Right lobe of liver (tissue), 6 donors: ENCODE data around the gene FBRSL1. TPM values are rescaled to one million over a fixed set of nuclear protein-coding genes. Genes with fewer than 3 reads are reported as not detected.

Experiments
- ATAC-seq, 4 donors: fragments of 200-7000 bp; cut with Tn5 transposase; one replicate each; pipeline ENCODE4 v1.9.1; 2020; ENCODE audit warnings: mild to moderate bottlenecking in 4 of 4, moderate library complexity in 4 of 4
- DNase-seq, 3 donors: peaks; one replicate each; pipeline ENCODE4 v3.0.0-alpha.2; 2020
- H3K27ac ChIP-seq, 3 donors: fragments of 200-600 bp; one replicate each; pipeline ENCODE4 v1.8.0; 2022
- H3K27me3 ChIP-seq, 2 donors: fragments of 200-600 bp; one replicate each; pipeline ENCODE4 v1.8.0; 2022
- H3K36me3 ChIP-seq, 4 donors: fragments of 200-600 bp; sonication (generic) in 1 of 4; one replicate each; pipeline versions ENCODE4 v1.5.1 to v1.8.0; 2017 to 2022; ENCODE audit warnings: control low read depth in 1 of 4
- H3K4me1 ChIP-seq, 4 donors: fragments of 200-600 bp; sonication (generic) in 1 of 4; one replicate each; pipeline versions ENCODE4 v1.5.1 to v1.8.0; 2017 to 2022; ENCODE audit warnings: control low read depth in 1 of 4
- H3K4me3 ChIP-seq, 3 donors: fragments of 200-600 bp; one replicate each; pipeline ENCODE4 v1.8.0; 2022
- H3K9me3 ChIP-seq, 4 donors: fragments of 200-600 bp; sonication (generic) in 1 of 4; one replicate each; pipeline versions ENCODE4 v1.5.1 to v1.8.0; 2017 to 2022; ENCODE audit warnings: control low read depth in 1 of 4
- CTCF ChIP-seq, 4 donors: fragments of 200-600 bp in 3 of 4; fragments of 450-650 bp in 1 of 4; IDR thresholded peaks; one replicate each; pipeline versions ENCODE4 v1.5.1 to v1.8.0; 2016 to 2022; ENCODE audit warnings: antibody characterized with exemption in 4 of 4, mild to moderate bottlenecking in 2 of 4
- POLR2A ChIP-seq: fragments of 450-650 bp; IDR thresholded peaks from one replicate; pipeline ENCODE4 v1.6.1; 2017; ENCODE audit warnings: antibody characterized with exemption, mild to moderate bottlenecking
- WGBS: methylation state at CpG from one replicate; pipeline ENCODE4 v1.1.6; 2018; ENCODE audit warnings: low coverage, low lambda C conversion rate; ENCODE audit not compliant: insufficient coverage; ENCODE audit errors: missing lambda C conversion rate; 5-methylcytosine and 5-hydroxymethylcytosine counted together
- intact Hi-C, 2 donors: fragments of 100-400 bp; cut with DNase I; formaldehyde crosslinking; loops; one replicate each; pipeline versions ENCODE4 v1.11.2 to v1.14.1; 2022
- total RNA-seq, 6 experiments: library from RNA; depleted of rRNA in 2 of 6; stranded (reverse); fragments of >200 nt in 2 of 6; fragmentation: NEBNext Ultra II Directional in 3 of 6; extraction: Animal tissue kit (Norgen Biotek cat#: 25700) in 3 of 6; gene quantifications; one replicate each; pipeline versions ENCODE4 v1.1.0 to v1.2.4, GENCODE V29; 2016 to 2023
- donor health status: DM: no; HTN: yes; CAD: no.
- donor health status: DM: no; HTN: no; CAD: no.
- donor health status: DM: no; HTN: no; CAD: no.
- donor health status: DM: no; HTN: yes; CAD: no.
- donor health status: DM: no; HTN: yes; CAD: no.

The FBRSL1 gene
- total RNA-seq, 6 experiments from 2014 or later: 16.2 to 27.6 (median 23.3) TPM

GRCh38 chr12:132557291-132558015, 67.5 kb downstream of the FBRSL1 start:
- H3K9me3 ChIP-seq: no peaks in the 10 kb centered on the region
- TF ChIP-seq POLR2A (no peak), CTCF (IDR thresholded peaks at IDR 0.05) (no peak)
- WGBS: 86% methylated on average over 10 of the region's 19 CpGs
- no peak for ATAC-seq
- no peak for DNase-seq
- H3K4me1 ChIP-seq: peaks cover 0 to 14% (median 3%) of the 10 kb centered on the region in 4 donors
- H3K27me3 ChIP-seq: no peaks in the 10 kb centered on the region
- H3K36me3 ChIP-seq: no peaks in the 10 kb centered on the region
- intact Hi-C loops: no loop called here
- H3K4me3 ChIP-seq: no peak overlapping the region
- H3K27ac ChIP-seq: no peak overlapping the region

- 87% methylated on average over 10 of the region's 35 CpGs for WGBS
- TF ChIP-seq CTCF (IDR thresholded peaks at IDR 0.05): no peak
- no peak for TF ChIP-seq POLR2A
- no peaks in the 10 kb centered on the region for H3K9me3 ChIP-seq
- peaks cover 0 to 14% (median 3%) of the 10 kb centered on the region in 4 donors for H3K4me1 ChIP-seq
- H3K27me3 ChIP-seq: no peaks in the 10 kb centered on the region
- no peak overlapping the region for H3K4me3 ChIP-seq
- ATAC-seq (no peak), DNase-seq (no peak)
- intact Hi-C loops: no loop called here
- H3K36me3 ChIP-seq: no peaks in the 10 kb centered on the region
- no peak overlapping the region for H3K27ac ChIP-seq
Measured at GRCh38 chr12:132558042-132558856, 68.3 kb downstream of the FBRSL1 start.

- Histone ChIP-seq H3K27ac (no peak overlapping the region), H3K4me3 (peak overlapping the region; percentile 33 to 60 (median 43))
- no peak for DNase-seq
Measured at GRCh38 chr12:132558861-132559623, 69.1 kb downstream of the FBRSL1 start.

More at GRCh38 chr12:132558861-132559623, 69.1 kb downstream of the FBRSL1 start:
- H3K27me3 ChIP-seq: no peaks in the 10 kb centered on the region
- intact Hi-C loops: no loop called here
- no peaks in the 10 kb centered on the region for H3K9me3 ChIP-seq
- no peaks in the 10 kb centered on the region for H3K36me3 ChIP-seq
- no peak for TF ChIP-seq POLR2A
- TF ChIP-seq CTCF (IDR thresholded peaks at IDR 0.05): no peak
- 52% methylated on average over 16 of the region's 45 CpGs for WGBS
- ATAC-seq: no peak
- peaks cover 0 to 14% (median 3%) of the 10 kb centered on the region in 4 donors for H3K4me1 ChIP-seq
